Gastroesophageal sphincter (tissue), 4 donors: ENCODE data around the gene LRRC49. TPM values are rescaled to one million over a fixed set of nuclear protein-coding genes. Genes with fewer than 3 reads are reported as not detected.
"Not testable (repeated sequence)": the region's sequence is repeated elsewhere in the genome, so short reads cannot be mapped to it uniquely, and the experiment has no call there.

Experiments used
- ATAC-seq: fragments of 150-250 bp; one replicate; pipeline ENCODE4 v1.9.1; 2016; ENCODE audit warnings: mild to moderate bottlenecking, moderate library complexity
- H3K27ac ChIP-seq, 4 donors: fragments of 200-600 bp; sonication (generic) in 3 of 4; 1 replicate in 3 of 4; 2 replicates in 1 of 4; pipeline ENCODE4 v1.5.1; 2016 to 2019
- H3K27me3 ChIP-seq: fragments of 200-600 bp; sonication (generic); one replicate; pipeline ENCODE4 v1.5.1; 2019
- H3K36me3 ChIP-seq, 2 donors: fragments of 200-600 bp; sonication (generic); one replicate each; pipeline ENCODE4 v1.5.1; 2019; ENCODE audit warnings: control low read depth in 1 of 2
- H3K4me1 ChIP-seq, 3 donors: fragments of 200-600 bp; sonication (generic); 1 replicate in 2 of 3; 2 replicates in 1 of 3; pipeline ENCODE4 v1.5.1; 2016 to 2019; ENCODE audit warnings: control low read depth in 2 of 3
- H3K4me3 ChIP-seq, 2 donors: fragments of 200-600 bp; sonication (generic); one replicate each; pipeline ENCODE4 v1.5.1; 2019; ENCODE audit warnings: mild to moderate bottlenecking in 1 of 2, moderate library complexity in 1 of 2
- H3K9me3 ChIP-seq, 3 donors: fragments of 200-600 bp; sonication (generic); one replicate each; pipeline ENCODE4 v1.5.1; 2017 to 2019; ENCODE audit warnings: control low read depth in 2 of 3
- EP300 ChIP-seq: sonication (generic); formaldehyde crosslinking; IDR thresholded peaks from one replicate; pipeline ENCODE4 v1.6.1; 2017; ENCODE audit warnings: antibody characterized with exemption, mild to moderate bottlenecking
- POLR2A ChIP-seq, 2 donors: fragments of 450-650 bp; IDR thresholded peaks; one replicate each; pipeline ENCODE4 v1.6.1; 2017; ENCODE audit warnings: antibody characterized with exemption in 2 of 2, mild to moderate bottlenecking in 2 of 2, moderate library complexity in 1 of 2
- POLR2AphosphoS5 ChIP-seq: sonication (generic); formaldehyde crosslinking; IDR thresholded peaks from one replicate; pipeline ENCODE4 v1.6.1; 2017; ENCODE audit warnings: antibody characterized with exemption
- WGBS, 2 donors: methylation state at CpG; one replicate each; pipeline ENCODE4 v1.1.5; 2018; ENCODE audit warnings: low coverage in 1 of 2; 5-methylcytosine and 5-hydroxymethylcytosine counted together
- total RNA-seq, 4 donors: library from RNA; depleted of rRNA; stranded (reverse); fragments of >200 nt; gene quantifications; one replicate each; pipeline ENCODE4 v1.1.0, GENCODE V29; 2016
- TF ChIP-seq, protein P1 (sequence below), 4 experiments: fragments of 200-600 bp in 2 of 4; fragments of 450-650 bp in 2 of 4; sonication (generic) in 1 of 4; IDR thresholded peaks; one replicate each; pipeline ENCODE4 v1.5.1; 2017 to 2019; ENCODE audit warnings: antibody characterized with exemption in 4 of 4, mild to moderate bottlenecking in 2 of 4, moderate library complexity in 2 of 4

LRRC49 gene
- total RNA-seq, 4 donors from 2014 or later: 5.8 to 14.5 (median 9.2) TPM

- H3K4me1 ChIP-seq: no peaks in the 10 kb centered on the region
- H3K4me3 ChIP-seq: no peak overlapping the region
- no peak overlapping the region for H3K27ac ChIP-seq
- TF ChIP-seq EP300 (no peak), POLR2A (IDR thresholded peaks at IDR 0.05) (no peak)
- peaks cover 0 to 53% of the 10 kb centered on the region in 2 donors for H3K36me3 ChIP-seq
- ATAC-seq: no peak
- WGBS, 2 donors: 39 to 48% methylated on average over 5 of the region's 5 CpGs
- no peaks in the 10 kb centered on the region for H3K27me3 ChIP-seq
- H3K9me3 ChIP-seq: peaks cover 0 to 20% (median 0%) of the 10 kb centered on the region in 3 donors
Measured at GRCh38 chr15:70995383-70995970, 102.9 kb downstream of the LRRC49 start.

DNA sequence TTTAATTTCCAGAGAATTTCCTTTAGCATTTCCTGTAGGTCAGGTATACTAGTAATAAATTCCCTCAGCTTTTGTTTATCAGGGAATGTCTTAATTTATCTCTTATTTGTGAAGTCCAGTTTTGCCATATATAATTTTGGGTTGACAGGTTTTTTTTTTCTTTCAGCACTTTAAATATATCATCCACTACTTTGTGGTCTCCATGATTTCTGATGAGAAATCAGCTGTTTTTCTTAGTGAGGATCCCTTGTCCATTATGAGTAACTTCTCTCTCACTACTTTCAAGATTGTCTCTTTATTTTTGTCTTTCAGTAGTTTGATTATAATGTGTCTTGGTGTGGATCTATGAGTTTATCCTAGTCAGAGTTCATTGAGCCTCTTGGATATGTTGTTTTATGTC is 105.7 kb downstream of the LRRC49 start:
- H3K27me3 ChIP-seq: no peaks in the 10 kb centered on the region
- no peak for ATAC-seq

GRCh38 chr15:71002316-71002715 is 109.7 kb downstream of the LRRC49 start:
- TF ChIP-seq POLR2A (IDR thresholded peaks at IDR 0.05) (no peak), EP300 (no peak), POLR2AphosphoS5 (no peak)
- TF ChIP-seq, protein P1, sequence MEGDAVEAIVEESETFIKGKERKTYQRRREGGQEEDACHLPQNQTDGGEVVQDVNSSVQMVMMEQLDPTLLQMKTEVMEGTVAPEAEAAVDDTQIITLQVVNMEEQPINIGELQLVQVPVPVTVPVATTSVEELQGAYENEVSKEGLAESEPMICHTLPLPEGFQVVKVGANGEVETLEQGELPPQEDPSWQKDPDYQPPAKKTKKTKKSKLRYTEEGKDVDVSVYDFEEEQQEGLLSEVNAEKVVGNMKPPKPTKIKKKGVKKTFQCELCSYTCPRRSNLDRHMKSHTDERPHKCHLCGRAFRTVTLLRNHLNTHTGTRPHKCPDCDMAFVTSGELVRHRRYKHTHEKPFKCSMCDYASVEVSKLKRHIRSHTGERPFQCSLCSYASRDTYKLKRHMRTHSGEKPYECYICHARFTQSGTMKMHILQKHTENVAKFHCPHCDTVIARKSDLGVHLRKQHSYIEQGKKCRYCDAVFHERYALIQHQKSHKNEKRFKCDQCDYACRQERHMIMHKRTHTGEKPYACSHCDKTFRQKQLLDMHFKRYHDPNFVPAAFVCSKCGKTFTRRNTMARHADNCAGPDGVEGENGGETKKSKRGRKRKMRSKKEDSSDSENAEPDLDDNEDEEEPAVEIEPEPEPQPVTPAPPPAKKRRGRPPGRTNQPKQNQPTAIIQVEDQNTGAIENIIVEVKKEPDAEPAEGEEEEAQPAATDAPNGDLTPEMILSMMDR (IDR thresholded peaks at IDR 0.05): no peak
- Histone ChIP-seq H3K4me1 (no peaks in the 10 kb centered on the region), H3K27ac (no peak overlapping the region), H3K4me3 (no peak overlapping the region), H3K9me3 (peaks cover 0 to 9% (median 0%) of the 10 kb centered on the region in 3 donors), H3K27me3 (no peaks in the 10 kb centered on the region), H3K36me3 (peaks cover 0 to 21% of the 10 kb centered on the region in 2 donors)
- 56 to 67% methylated on average over 1 of the region's 1 CpG for WGBS, 2 donors
- no peak for ATAC-seq

More for the DNA sequence above, 105.7 kb downstream of the LRRC49 start:
- peaks cover 0 to 24% of the 10 kb centered on the region in 2 donors for H3K36me3 ChIP-seq
- H3K4me1 ChIP-seq: no peaks in the 10 kb centered on the region
- peaks cover 0 to 10% (median 0%) of the 10 kb centered on the region in 3 donors for H3K9me3 ChIP-seq
- H3K4me3 ChIP-seq: no peak overlapping the region
- TF ChIP-seq, protein P1 (IDR thresholded peaks at IDR 0.05): no peak
- no peak for TF ChIP-seq EP300
- no peak for TF ChIP-seq POLR2AphosphoS5
- TF ChIP-seq POLR2A (IDR thresholded peaks at IDR 0.05): no peak
- H3K27ac ChIP-seq: no peak overlapping the region

DNA sequence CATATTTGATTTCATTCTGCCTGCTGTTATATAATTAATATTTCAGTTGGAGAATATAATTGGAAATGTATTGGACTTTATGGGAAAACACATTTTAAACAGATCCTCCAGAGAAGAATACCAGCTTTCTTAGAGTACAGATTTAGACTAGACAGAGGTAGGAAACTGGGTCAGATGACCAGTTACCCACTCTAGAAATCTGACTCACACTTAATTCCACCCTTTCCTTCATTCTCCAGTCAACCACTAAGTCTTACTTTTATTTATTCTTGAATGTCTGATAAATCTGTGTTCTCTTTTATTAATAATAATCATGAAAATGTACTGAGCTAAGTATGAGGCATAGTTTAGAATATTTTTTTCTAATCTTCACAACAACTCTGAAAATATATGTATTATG is 110.7 kb downstream of the LRRC49 start:
- ATAC-seq: no peak
- Histone ChIP-seq H3K36me3 (peaks cover 0 to 18% of the 10 kb centered on the region in 2 donors), H3K9me3 (peaks cover 0 to 9% (median 0%) of the 10 kb centered on the region in 3 donors), H3K4me3 (no peak overlapping the region), H3K27me3 (no peaks in the 10 kb centered on the region), H3K27ac (no peak overlapping the region), H3K4me1 (no peaks in the 10 kb centered on the region)
- TF ChIP-seq EP300: no peak
- no peak for TF ChIP-seq POLR2A (IDR thresholded peaks at IDR 0.05)
- no peak for TF ChIP-seq POLR2AphosphoS5
- TF ChIP-seq, protein P1 (IDR thresholded peaks at IDR 0.05): no peak

- WGBS, 2 donors: 100% methylated on average over 1 of the region's 4 CpGs; no CpG with 5 or more reads in 1 of the 2 donors
- ATAC-seq, H3K9me3 ChIP-seq, H3K4me3 ChIP-seq, H3K36me3 ChIP-seq, H3K4me1 ChIP-seq, H3K27me3 ChIP-seq, H3K27ac ChIP-seq: not testable (repeated sequence)
Measured at GRCh38 chr15:71004506-71004905, 111.9 kb downstream of the LRRC49 start.

- H3K4me3 ChIP-seq: no peak overlapping the region
- H3K36me3 ChIP-seq: no peaks in the 10 kb centered on the region
- H3K4me1 ChIP-seq: no peaks in the 10 kb centered on the region
- no peak for ATAC-seq
- no peaks in the 10 kb centered on the region for H3K9me3 ChIP-seq
- no peaks in the 10 kb centered on the region for H3K27me3 ChIP-seq
- WGBS, 2 donors: 81 to 88% methylated on average over 1 of the region's 1 CpG
- TF ChIP-seq, protein P1 (IDR thresholded peaks at IDR 0.05): no peak
- no peak for TF ChIP-seq POLR2A (IDR thresholded peaks at IDR 0.05)
- no peak for TF ChIP-seq EP300
- no peak for TF ChIP-seq POLR2AphosphoS5
- H3K27ac ChIP-seq: no peak overlapping the region
Measured at GRCh38 chr15:71005895-71006294, 113.3 kb downstream of the LRRC49 start.
